Measurements from ENCODE around the gene ADRA2B. TPM values are rescaled to one million over a fixed set of nuclear protein-coding genes. Genes with fewer than 3 reads are reported as not detected.

ADRA2B gene
- total RNA-seq, 6 experiments from 2014 or later: not detected

GRCh38 chr2:96159084-96159830 is 42.9 kb upstream of the ADRA2B start:
- H3K4me3 Mint-ChIP-seq: no peak overlapping the region
- no peaks in the 10 kb centered on the region for H3K4me1 Mint-ChIP-seq (ENCODE audit: low read depth)
- H3K27ac Mint-ChIP-seq: no peak overlapping the region
- H3K9me3 Mint-ChIP-seq: no peaks in the 10 kb centered on the region
- no peaks in the 10 kb centered on the region for H3K36me3 Mint-ChIP-seq (ENCODE audit: low read depth)
- TF ChIP-seq CTCF (IDR thresholded peaks at IDR 0.05): no peak
- DNase-seq: no peak
- peaks cover 19% of the 10 kb centered on the region for H3K27me3 Mint-ChIP-seq (ENCODE audit: insufficient read depth)

- Mint-ChIP-seq H3K27me3 (ENCODE audit: insufficient read depth) (peaks cover 19% of the 10 kb centered on the region), H3K27ac (no peak overlapping the region), H3K36me3 (ENCODE audit: low read depth) (no peaks in the 10 kb centered on the region), H3K4me1 (ENCODE audit: low read depth) (no peaks in the 10 kb centered on the region), H3K9me3 (no peaks in the 10 kb centered on the region), H3K4me3 (no peak overlapping the region)
- TF ChIP-seq CTCF (IDR thresholded peaks at IDR 0.05): no peak
- DNase-seq: no peak
These were observed 42.2 kb upstream of the ADRA2B start for GRCh38 chr2:96158554-96158940.

GRCh38 chr2:96157649-96158553 is 41.5 kb upstream of the ADRA2B start:
- H3K27ac Mint-ChIP-seq: no peak overlapping the region
- no peaks in the 10 kb centered on the region for H3K36me3 Mint-ChIP-seq (ENCODE audit: low read depth)
- peaks cover 19% of the 10 kb centered on the region for H3K27me3 Mint-ChIP-seq (ENCODE audit: insufficient read depth)
- no peak for TF ChIP-seq CTCF (IDR thresholded peaks at IDR 0.05)
- H3K4me3 Mint-ChIP-seq: no peak overlapping the region
- no peak for DNase-seq
- no peaks in the 10 kb centered on the region for H3K4me1 Mint-ChIP-seq (ENCODE audit: low read depth)
- H3K9me3 Mint-ChIP-seq: no peaks in the 10 kb centered on the region

- no peaks in the 10 kb centered on the region for H3K36me3 Mint-ChIP-seq (ENCODE audit: low read depth)
- H3K4me3 Mint-ChIP-seq: no peak overlapping the region
- H3K9me3 Mint-ChIP-seq: no peaks in the 10 kb centered on the region
- no peak for DNase-seq
- H3K27ac Mint-ChIP-seq: no peak overlapping the region
- no peak for TF ChIP-seq CTCF (IDR thresholded peaks at IDR 0.05)
- no peaks in the 10 kb centered on the region for H3K4me1 Mint-ChIP-seq (ENCODE audit: low read depth)
- H3K27me3 Mint-ChIP-seq (ENCODE audit: insufficient read depth): peaks cover 19% of the 10 kb centered on the region
These were observed 40.7 kb upstream of the ADRA2B start for GRCh38 chr2:96156926-96157648.

GRCh38 chr2:96156011-96156820 is 39.8 kb upstream of the ADRA2B start:
- Mint-ChIP-seq H3K27ac (no peak overlapping the region), H3K27me3 (ENCODE audit: insufficient read depth) (peaks cover 19% of the 10 kb centered on the region), H3K9me3 (no peaks in the 10 kb centered on the region), H3K4me1 (ENCODE audit: low read depth) (no peaks in the 10 kb centered on the region; the same call in 1 of the 2 replicates), H3K36me3 (ENCODE audit: low read depth) (no peaks in the 10 kb centered on the region), H3K4me3 (no peak overlapping the region)
- no peak for TF ChIP-seq CTCF (IDR thresholded peaks at IDR 0.05)
- DNase-seq: no peak
